Eye (tissue), 1 donor: Measurements from ENCODE around the gene HES1.
"Not testable (repeated sequence)": the region's sequence is repeated elsewhere in the genome, so short reads cannot be mapped to it uniquely, and the experiment has no call there.

Source experiments
- DNase-seq: peaks from one replicate; pipeline ENCODE4 v3.0.0-alpha.2; 2015

Gene HES1

GRCh38 chr3:194135806-194136518 is at the start of gene HES1:
Gene HES1, plus strand, starts transcription at chr3:194136148. Its CDS starts 233 bp downstream, at chr3:194136381.
- peak; percentile 98 for DNase-seq

- peak; percentile 62 for DNase-seq
Observed at GRCh38 chr3:194086388-194087075, 49.4 kb upstream of the HES1 start.

- DNase-seq: no peak
Observed at GRCh38 chr3:194087280-194087679, 48.7 kb upstream of the HES1 start.

GRCh38 chr3:194087995-194088855 is 47.7 kb upstream of the HES1 start:
- DNase-seq: no peak

- peak; percentile 73 for DNase-seq
Observed at GRCh38 chr3:194089357-194090177, 46.4 kb upstream of the HES1 start.

GRCh38 chr3:194090178-194090555 is 45.8 kb upstream of the HES1 start:
- DNase-seq: not testable (repeated sequence)

GRCh38 chr3:194090716-194091115 is 45.2 kb upstream of the HES1 start:
- DNase-seq: no peak

- no peak for DNase-seq
Observed at GRCh38 chr3:194091141-194091540, 44.8 kb upstream of the HES1 start.

- DNase-seq: not testable (repeated sequence)
Observed at GRCh38 chr3:194091897-194092296, 44.1 kb upstream of the HES1 start.

GRCh38 chr3:194092881-194093301 is 43.1 kb upstream of the HES1 start:
- DNase-seq: peak; percentile 77

- DNase-seq: no peak
Observed at GRCh38 chr3:194093842-194094241, 42.1 kb upstream of the HES1 start.

- DNase-seq: peak; percentile 54
Observed at GRCh38 chr3:194095464-194095863, 40.5 kb upstream of the HES1 start.

GRCh38 chr3:194095902-194096301 is 40.0 kb upstream of the HES1 start:
- no peak for DNase-seq

GRCh38 chr3:194097141-194097882 is 38.6 kb upstream of the HES1 start:
- peak; percentile 68 for DNase-seq

GRCh38 chr3:194098081-194098842 is 37.7 kb upstream of the HES1 start:
- DNase-seq: peak; percentile 64

- DNase-seq: no peak
Observed at GRCh38 chr3:194098843-194099183, 37.1 kb upstream of the HES1 start.

GRCh38 chr3:194099215-194099614 is 36.7 kb upstream of the HES1 start:
- no peak for DNase-seq

GRCh38 chr3:194100856-194101390 is 35.0 kb upstream of the HES1 start:
- DNase-seq: no peak

GRCh38 chr3:194101592-194102432 is 34.1 kb upstream of the HES1 start:
- no peak for DNase-seq

GRCh38 chr3:194102436-194102835 is 33.5 kb upstream of the HES1 start:
- DNase-seq: no peak
